Thyroid gland (tissue), 4 donors: ENCODE data around the gene LRMDA. TPM values are rescaled to one million over a fixed set of nuclear protein-coding genes. Genes with fewer than 3 reads are reported as not detected.

ENCODE experiments used
- DNase-seq, 2 donors: peaks; one replicate each; pipeline ENCODE4 v3.0.0-alpha.2; 2019
- H3K27ac ChIP-seq, 3 donors: fragments of 200-600 bp; sonication (generic); 1 replicate in 2 of 3; 2 replicates in 1 of 3; pipeline ENCODE4 v1.5.1; 2016 to 2019; ENCODE audit warnings: mild to moderate bottlenecking in 1 of 3, moderate library complexity in 1 of 3
- H3K27me3 ChIP-seq: fragments of 200-600 bp; sonication (generic); one replicate; pipeline ENCODE4 v1.5.1; 2019
- H3K36me3 ChIP-seq, 2 donors: fragments of 200-600 bp; sonication (generic); one replicate each; pipeline ENCODE4 v1.5.1; 2016 to 2019
- H3K4me1 ChIP-seq, 2 donors: fragments of 200-600 bp; sonication (generic); one replicate each; pipeline ENCODE4 v1.5.1; 2017 to 2019
- H3K4me3 ChIP-seq, 3 donors: fragments of 200-600 bp; sonication (generic); replicated peaks in 1 of 3; 1 replicate in 2 of 3; 2 replicates in 1 of 3; pipeline ENCODE4 v1.5.1; 2016; ENCODE audit warnings: mild to moderate bottlenecking in 1 of 3
- H3K9me3 ChIP-seq: fragments of 200-600 bp; sonication (generic); one replicate; pipeline ENCODE4 v1.5.1; 2017
- POLR2A ChIP-seq, 2 donors: fragments of 450-650 bp; IDR thresholded peaks; one replicate each; pipeline ENCODE4 v1.6.1; 2017; ENCODE audit warnings: antibody characterized with exemption in 2 of 2, mild to moderate bottlenecking in 2 of 2, moderate library complexity in 1 of 2
- WGBS, 2 donors: methylation state at CpG; one replicate each; pipeline ENCODE4 v1.1.5; 2017; 5-methylcytosine and 5-hydroxymethylcytosine counted together
- intact Hi-C: fragments of 100-400 bp; cut with DNase I; formaldehyde crosslinking; loops from one replicate; pipeline ENCODE4 v1.15.1; 2023
- total RNA-seq, 4 donors: library from RNA; depleted of rRNA; stranded (reverse); fragments of >200 nt; gene quantifications; one replicate each; pipeline ENCODE4 v1.2.3, GENCODE V29; 2016
- TF ChIP-seq, protein P1 (sequence below), 6 experiments: fragments of 200-600 bp in 3 of 6; fragments of 450-650 bp in 3 of 6; sonication (generic) in 3 of 6; IDR thresholded peaks; one replicate each; pipeline ENCODE4 v1.5.1; 2016 to 2019; ENCODE audit warnings: antibody characterized with exemption in 6 of 6, mild to moderate bottlenecking in 2 of 6, inconsistent platforms in 1 of 6, moderate library complexity in 1 of 6

Gene LRMDA
- total RNA-seq, 4 donors from 2014 or later: 16.5 to 31.7 (median 23.2) TPM

DNA sequence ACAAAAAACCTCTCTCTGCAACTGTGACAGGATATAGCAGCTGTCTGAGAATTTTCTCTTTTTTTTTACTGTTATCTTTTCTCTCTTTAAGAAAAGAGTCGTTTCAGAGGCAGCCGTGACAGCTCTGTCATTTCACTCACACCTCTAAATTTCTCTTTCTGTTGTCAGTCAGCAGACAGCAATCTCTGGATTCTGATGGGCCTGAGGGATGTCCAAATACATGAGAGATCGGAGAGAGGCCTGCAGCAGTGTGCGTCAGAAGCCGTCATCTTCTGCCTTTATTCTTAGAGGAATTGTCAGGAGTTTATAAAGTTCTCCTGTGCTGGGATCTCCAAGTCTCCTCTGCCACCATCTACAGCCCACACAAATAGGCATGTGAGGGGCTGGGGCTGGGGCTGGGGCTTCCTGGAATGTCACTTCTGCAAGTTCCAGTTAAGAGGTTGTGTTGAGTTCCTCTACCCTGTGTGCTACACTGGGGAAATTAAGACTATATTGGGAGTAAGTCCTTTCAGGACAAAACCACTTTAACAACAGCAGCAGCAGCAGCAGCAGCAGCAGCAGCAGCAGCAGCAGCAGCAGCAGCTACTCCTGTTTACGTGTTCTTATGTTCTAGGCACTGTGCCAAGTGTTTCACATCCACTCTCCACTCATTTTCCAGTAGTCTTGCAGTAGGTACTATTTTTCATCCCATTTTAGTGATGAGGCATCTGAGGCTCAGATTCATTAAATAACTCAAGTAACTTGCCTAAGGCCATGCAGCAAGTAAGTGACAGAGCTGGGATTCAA, 541.3 kb downstream of the LRMDA start:
- TF ChIP-seq, protein P1, sequence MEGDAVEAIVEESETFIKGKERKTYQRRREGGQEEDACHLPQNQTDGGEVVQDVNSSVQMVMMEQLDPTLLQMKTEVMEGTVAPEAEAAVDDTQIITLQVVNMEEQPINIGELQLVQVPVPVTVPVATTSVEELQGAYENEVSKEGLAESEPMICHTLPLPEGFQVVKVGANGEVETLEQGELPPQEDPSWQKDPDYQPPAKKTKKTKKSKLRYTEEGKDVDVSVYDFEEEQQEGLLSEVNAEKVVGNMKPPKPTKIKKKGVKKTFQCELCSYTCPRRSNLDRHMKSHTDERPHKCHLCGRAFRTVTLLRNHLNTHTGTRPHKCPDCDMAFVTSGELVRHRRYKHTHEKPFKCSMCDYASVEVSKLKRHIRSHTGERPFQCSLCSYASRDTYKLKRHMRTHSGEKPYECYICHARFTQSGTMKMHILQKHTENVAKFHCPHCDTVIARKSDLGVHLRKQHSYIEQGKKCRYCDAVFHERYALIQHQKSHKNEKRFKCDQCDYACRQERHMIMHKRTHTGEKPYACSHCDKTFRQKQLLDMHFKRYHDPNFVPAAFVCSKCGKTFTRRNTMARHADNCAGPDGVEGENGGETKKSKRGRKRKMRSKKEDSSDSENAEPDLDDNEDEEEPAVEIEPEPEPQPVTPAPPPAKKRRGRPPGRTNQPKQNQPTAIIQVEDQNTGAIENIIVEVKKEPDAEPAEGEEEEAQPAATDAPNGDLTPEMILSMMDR (IDR thresholded peaks at IDR 0.05): no peak
- TF ChIP-seq POLR2A (IDR thresholded peaks at IDR 0.05): no peak
- Histone ChIP-seq H3K4me1 (peaks cover 0 to 6% of the 10 kb centered on the region in 2 donors), H3K27ac (peak overlapping the region in 1 of 3 donors; percentile 26), H3K9me3 (no peaks in the 10 kb centered on the region), H3K4me3 (no peak overlapping the region), H3K27me3 (no peaks in the 10 kb centered on the region), H3K36me3 (no peaks in the 10 kb centered on the region)
- peak; percentile 4 to 11 for DNase-seq
- intact Hi-C loops: no loop called here
- 67 to 81% methylated on average over 6 of the region's 6 CpGs for whole genome bisulfite sequencing, 2 donors

DNA sequence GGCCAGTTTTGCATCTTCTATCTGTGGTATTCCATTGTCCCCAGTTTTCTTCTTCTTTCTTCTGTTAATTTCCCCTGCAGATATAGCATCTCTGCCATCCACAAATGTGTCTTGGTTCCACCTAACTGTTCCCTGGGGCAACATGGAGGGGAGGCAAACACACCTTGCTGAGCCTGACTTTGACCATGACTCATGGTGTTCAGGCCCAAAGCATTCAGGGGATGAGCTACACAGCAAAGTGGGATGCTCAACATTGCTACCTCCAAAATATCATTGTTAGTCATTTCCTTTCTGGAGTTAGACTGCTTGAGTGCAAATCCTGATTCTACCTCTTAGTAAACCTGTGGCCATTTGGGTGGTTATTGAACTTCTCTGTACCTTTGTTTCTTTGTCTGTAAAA, 542.7 kb downstream of the LRMDA start:
- H3K36me3 ChIP-seq: no peaks in the 10 kb centered on the region
- no peak overlapping the region for H3K27ac ChIP-seq
- DNase-seq: no peak
- peaks cover 0 to 6% of the 10 kb centered on the region in 2 donors for H3K4me1 ChIP-seq
- TF ChIP-seq, protein P1 (IDR thresholded peaks at IDR 0.05): no peak
- no peak for TF ChIP-seq POLR2A (IDR thresholded peaks at IDR 0.05)
- H3K9me3 ChIP-seq: no peaks in the 10 kb centered on the region
- H3K27me3 ChIP-seq: no peaks in the 10 kb centered on the region
- intact Hi-C loops: no loop called here
- no peak overlapping the region for H3K4me3 ChIP-seq

DNA sequence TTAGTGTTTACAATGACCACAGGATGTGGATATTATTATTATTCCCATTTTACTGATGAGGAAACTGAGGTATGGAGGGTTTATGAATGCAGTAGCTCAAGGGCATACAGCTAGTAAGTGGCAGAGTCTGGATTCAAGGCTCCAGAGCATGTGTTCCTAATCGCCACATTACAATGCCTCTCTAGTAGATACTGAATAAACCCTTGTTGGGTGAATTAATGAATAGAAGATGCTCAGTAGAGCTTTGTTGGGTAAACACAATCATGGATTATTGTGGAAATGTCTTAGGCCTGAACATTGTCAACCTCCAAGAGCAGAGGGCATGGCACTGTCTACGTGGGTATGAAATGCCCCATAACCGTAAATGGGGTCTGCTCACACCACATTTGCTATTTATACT, 545.3 kb downstream of the LRMDA start:
- intact Hi-C loops: no loop called here
- no peak overlapping the region for H3K4me3 ChIP-seq
- TF ChIP-seq POLR2A (IDR thresholded peaks at IDR 0.05): no peak
- TF ChIP-seq, protein P1 (IDR thresholded peaks at IDR 0.05): no peak
- WGBS, 2 donors: 88% methylated on average over 3 of the region's 3 CpGs
- H3K4me1 ChIP-seq: peaks cover 0 to 6% of the 10 kb centered on the region in 2 donors
- no peak for DNase-seq
- no peaks in the 10 kb centered on the region for H3K9me3 ChIP-seq
- no peak overlapping the region for H3K27ac ChIP-seq
- no peaks in the 10 kb centered on the region for H3K27me3 ChIP-seq
- H3K36me3 ChIP-seq: no peaks in the 10 kb centered on the region

DNA sequence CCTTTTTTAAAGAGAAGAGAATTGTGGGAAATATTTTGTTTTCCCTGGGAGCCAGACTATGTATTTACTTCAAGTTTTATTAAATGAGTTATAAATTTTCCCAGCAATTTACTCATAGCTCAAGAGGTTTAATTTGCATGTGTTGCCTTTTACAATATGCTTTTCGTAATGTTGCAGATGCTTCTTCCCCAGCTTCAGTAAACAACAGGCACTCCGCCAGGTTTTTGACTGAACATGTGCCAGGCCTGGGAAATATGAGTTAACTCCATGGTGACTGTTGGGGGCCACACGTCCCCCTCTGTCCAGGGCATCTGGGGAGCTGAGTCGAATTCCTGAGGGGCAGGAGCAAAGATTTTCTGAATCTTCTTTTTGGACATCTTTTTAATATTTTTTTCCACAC, 545.7 kb downstream of the LRMDA start:
- intact Hi-C loops: no loop called here
- no peak for DNase-seq
- H3K27ac ChIP-seq: no peak overlapping the region
- H3K4me1 ChIP-seq: peaks cover 0 to 6% of the 10 kb centered on the region in 2 donors
- H3K36me3 ChIP-seq: no peaks in the 10 kb centered on the region
- no peak overlapping the region for H3K4me3 ChIP-seq
- no peaks in the 10 kb centered on the region for H3K9me3 ChIP-seq
- no peaks in the 10 kb centered on the region for H3K27me3 ChIP-seq
- 84 to 85% methylated on average over 4 of the region's 4 CpGs for WGBS, 2 donors
- TF ChIP-seq POLR2A (IDR thresholded peaks at IDR 0.05): no peak
- TF ChIP-seq, protein P1 (IDR thresholded peaks at IDR 0.05): no peak

DNA sequence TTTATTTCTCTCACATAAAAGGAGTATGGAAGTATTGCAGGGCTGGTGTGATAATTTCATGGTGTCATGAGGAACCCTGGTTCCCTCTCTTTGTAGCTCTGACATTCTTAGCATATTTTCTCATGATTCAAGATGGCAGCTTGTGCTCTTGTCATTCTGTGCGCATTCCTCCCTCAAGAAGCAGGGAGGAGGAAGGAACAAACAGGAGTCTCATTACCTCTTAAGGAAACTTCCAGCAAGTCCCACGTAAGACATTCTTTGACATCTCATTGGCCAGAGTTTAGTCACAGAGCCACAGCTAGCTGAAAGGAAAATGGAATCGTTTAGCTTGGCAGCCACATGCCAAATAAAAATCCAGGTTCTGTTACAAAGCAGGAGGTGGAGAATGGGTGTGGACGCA, 546.8 kb downstream of the LRMDA start:
- Histone ChIP-seq H3K4me1 (no peaks in the 10 kb centered on the region), H3K9me3 (no peaks in the 10 kb centered on the region), H3K36me3 (no peaks in the 10 kb centered on the region), H3K27ac (no peak overlapping the region), H3K27me3 (no peaks in the 10 kb centered on the region), H3K4me3 (no peak overlapping the region)
- intact Hi-C loops: no loop called here
- DNase-seq: no peak
- TF ChIP-seq, protein P1 (IDR thresholded peaks at IDR 0.05): no peak
- no peak for TF ChIP-seq POLR2A (IDR thresholded peaks at IDR 0.05)
- 83 to 84% methylated on average over 4 of the region's 4 CpGs for WGBS, 2 donors
